ENCODE results near the gene LATS2. TPM values are rescaled to one million over a fixed set of nuclear protein-coding genes. Genes with fewer than 3 reads are reported as not detected.
"Not testable (repeated sequence)": the region's sequence is repeated elsewhere in the genome, so short reads cannot be mapped to it uniquely, and the experiment has no call there.

LATS2 gene
- total and polyA plus RNA-seq, 3 experiments from 2014 or later = 0.66 to 1.9 (median 1.4) TPM

DNA sequence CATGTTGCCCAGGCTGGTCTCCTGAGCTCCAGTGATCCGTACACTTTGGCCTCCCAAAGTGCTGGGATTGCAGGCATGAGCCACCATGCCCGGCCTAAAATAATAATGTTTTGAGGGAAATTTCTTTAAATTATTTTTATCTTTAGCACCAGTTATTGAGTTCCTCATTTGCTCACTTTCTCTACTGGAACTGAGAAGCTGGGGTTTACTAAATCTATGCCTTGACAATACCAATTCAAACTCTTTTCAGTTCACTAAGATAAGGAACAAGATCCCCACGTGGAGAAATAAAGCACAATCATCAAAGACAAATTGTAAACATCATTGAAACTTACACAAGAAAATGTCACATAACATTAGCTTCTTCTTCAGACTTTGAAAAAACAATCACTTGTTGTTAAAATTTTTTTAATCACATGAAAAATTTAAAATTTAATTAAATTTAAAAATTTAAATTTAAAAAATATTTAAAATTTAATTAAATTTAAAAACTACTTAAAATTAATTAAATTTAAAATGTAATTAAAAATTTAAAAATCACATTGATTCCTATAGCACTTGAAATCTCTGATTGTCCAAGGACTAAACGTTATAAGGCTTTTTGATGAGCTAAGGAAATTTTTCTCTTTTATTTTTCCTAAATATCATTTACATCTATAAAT is 133.7 kb downstream of the LATS2 start:
- ChIA-PET POLR2A (no interaction called here), CTCF (interaction anchor here (6.0 kb wide), 1 partner anchor 434 kb away, joined by 35 read pairs; no protein-coding TSS in a partner anchor)
- Mint-ChIP-seq H3K4me3 (no peak overlapping the region), H3K27me3 (no peaks in the 10 kb centered on the region), H3K27ac (no peak overlapping the region), H3K9me3 (no peaks in the 10 kb centered on the region), H3K36me3 (no peaks in the 10 kb centered on the region), H3K4me1 (no peaks in the 10 kb centered on the region)
- Histone ChIP-seq H3K27ac (ENCODE audit: low read depth, low read length) (no peak overlapping the region), H3K27me3 (ENCODE audit: insufficient read depth, low read length, poor library complexity, severe bottlenecking) (no peaks in the 10 kb centered on the region), H3K36me3 (ENCODE audit: insufficient read depth, low read length) (no peaks in the 10 kb centered on the region), H3K4me3 (ENCODE audit: low read length) (no peak overlapping the region), H3K9me3 (ENCODE audit: low read length) (no peaks in the 10 kb centered on the region), H3K4me1 (ENCODE audit: insufficient read depth, low read length) (no peaks in the 10 kb centered on the region)
- DNase-seq = no peak

DNA sequence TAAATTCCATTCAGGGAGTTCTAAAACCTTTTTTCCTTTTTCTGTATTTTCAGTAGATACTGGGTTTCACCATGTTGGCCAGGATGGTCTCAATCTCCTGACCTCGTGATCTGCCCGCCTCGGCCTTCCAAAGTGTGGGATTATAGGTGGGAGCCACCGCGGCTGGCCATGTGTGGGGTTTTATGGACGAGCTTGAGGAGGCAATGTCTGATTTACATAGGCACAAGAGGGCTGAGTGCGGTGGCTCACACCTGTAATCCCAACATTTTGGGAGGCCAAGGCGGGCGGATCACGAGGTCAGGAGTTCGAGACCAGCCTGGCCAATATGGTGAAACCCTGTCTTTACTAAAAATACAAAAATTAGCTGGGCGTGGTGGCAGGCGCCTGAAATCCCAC is 136.0 kb downstream of the LATS2 start:
- not testable (repeated sequence) for H3K4me1 ChIP-seq (ENCODE audit: insufficient read depth, low read length); H3K9me3 Mint-ChIP-seq

DNA sequence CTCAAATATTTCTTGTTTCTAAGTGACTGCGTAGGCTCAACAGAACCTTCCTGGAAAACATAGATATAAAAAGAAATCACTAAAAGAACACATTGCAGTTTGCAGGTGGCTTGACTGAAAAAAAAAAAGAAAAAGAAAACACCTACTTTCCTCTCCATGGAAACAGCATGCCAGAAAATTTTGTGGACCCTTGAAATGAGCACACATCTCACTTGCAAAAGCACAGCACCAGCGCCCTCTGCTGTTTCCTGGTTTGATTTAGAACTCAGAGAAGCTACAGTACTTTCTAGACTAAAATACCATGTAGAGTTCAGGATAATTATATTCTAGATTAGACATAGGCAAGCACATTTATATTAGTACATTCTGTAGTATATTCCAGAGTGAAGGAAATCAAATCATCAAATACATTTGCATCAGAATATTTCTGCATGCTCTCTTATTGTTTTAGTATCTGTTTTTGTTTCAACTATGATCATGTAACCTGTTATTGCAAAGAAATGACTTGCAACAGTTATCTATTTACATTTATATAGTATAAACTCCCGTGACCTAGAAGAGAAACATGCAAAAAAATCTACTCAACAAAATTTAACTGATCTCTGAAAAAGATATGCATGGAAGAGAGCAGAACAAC is 136.5 kb downstream of the LATS2 start:
- no peak overlapping the region for H3K4me3 Mint-ChIP-seq
- POLR2A ChIA-PET = interaction anchor here (0.5 kb wide), 1 partner anchor 124 kb away, joined by 3 read pairs; no protein-coding TSS in a partner anchor

More for the DNA sequence above, 136.0 kb downstream of the LATS2 start:
- not testable (repeated sequence) for H3K4me1 Mint-ChIP-seq; H3K4me3 ChIP-seq (ENCODE audit: low read length); H3K36me3 Mint-ChIP-seq; H3K36me3 ChIP-seq (ENCODE audit: insufficient read depth, low read length); H3K27ac Mint-ChIP-seq; H3K27me3 ChIP-seq (ENCODE audit: insufficient read depth, low read length, poor library complexity, severe bottlenecking); H3K27me3 Mint-ChIP-seq; H3K9me3 ChIP-seq (ENCODE audit: low read length); DNase-seq; H3K27ac ChIP-seq (ENCODE audit: low read depth, low read length)
- H3K4me3 Mint-ChIP-seq = peak overlapping the region in 1 of 7 donors; percentile 66
- CTCF ChIA-PET = interaction anchor here (0.6 to 6.0 kb wide), 9 partner anchors 9 to 743 kb away, joined by 3 to 35 read pairs (median 3); no protein-coding TSS in a partner anchor
- POLR2A ChIA-PET = interaction anchor here (0.5 kb wide), 1 partner anchor 124 kb away, joined by 3 read pairs; no protein-coding TSS in a partner anchor

DNA sequence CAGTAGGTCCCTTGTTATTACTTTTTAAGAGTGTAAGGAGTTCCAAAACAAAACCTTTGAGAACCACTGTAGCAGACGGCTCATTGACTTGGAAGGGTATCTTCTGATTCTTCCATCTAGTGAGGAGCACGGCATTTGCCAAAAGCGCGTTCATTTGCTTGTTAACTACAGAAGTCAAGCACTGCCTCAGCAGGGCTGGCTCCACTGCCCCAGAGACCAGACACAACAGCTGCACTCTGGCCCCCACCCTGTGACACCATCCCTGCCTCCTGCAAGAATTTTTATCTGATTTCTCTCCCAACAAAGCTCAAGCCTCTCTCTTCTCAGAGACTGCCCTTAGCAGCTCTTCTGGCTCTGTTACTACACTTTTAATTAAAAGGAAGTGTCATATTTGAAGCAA is 138.1 kb downstream of the LATS2 start:
- Histone ChIP-seq H3K27ac (ENCODE audit: low read depth, low read length) (no peak overlapping the region), H3K4me1 (ENCODE audit: insufficient read depth, low read length) (no peaks in the 10 kb centered on the region), H3K4me3 (ENCODE audit: low read length) (no peak overlapping the region), H3K36me3 (ENCODE audit: insufficient read depth, low read length) (no peaks in the 10 kb centered on the region), H3K27me3 (ENCODE audit: insufficient read depth, low read length, poor library complexity, severe bottlenecking) (no peaks in the 10 kb centered on the region), H3K9me3 (ENCODE audit: low read length) (no peaks in the 10 kb centered on the region)
- ChIA-PET CTCF (interaction anchor here (1.0 to 6.0 kb wide), 2 partner anchors 429 to 726 kb away, joined by 4 to 35 read pairs; no protein-coding TSS in a partner anchor), POLR2A (no interaction called here)
- no peaks in the 10 kb centered on the region for H3K36me3 Mint-ChIP-seq
- H3K4me3 Mint-ChIP-seq = no peak overlapping the region
- DNase-seq = no peak
- H3K27ac Mint-ChIP-seq = no peak overlapping the region
- no peaks in the 10 kb centered on the region for H3K27me3 Mint-ChIP-seq
- no peaks in the 10 kb centered on the region for H3K9me3 Mint-ChIP-seq
- H3K4me1 Mint-ChIP-seq = no peaks in the 10 kb centered on the region

More for the DNA sequence above, 136.5 kb downstream of the LATS2 start:
- no peaks in the 10 kb centered on the region for H3K9me3 Mint-ChIP-seq
- no peaks in the 10 kb centered on the region for H3K27me3 Mint-ChIP-seq
- Histone ChIP-seq H3K27ac (ENCODE audit: low read depth, low read length) (no peak overlapping the region), H3K4me3 (ENCODE audit: low read length) (no peak overlapping the region), H3K4me1 (ENCODE audit: insufficient read depth, low read length) (no peaks in the 10 kb centered on the region), H3K9me3 (ENCODE audit: low read length) (no peaks in the 10 kb centered on the region), H3K27me3 (ENCODE audit: insufficient read depth, low read length, poor library complexity, severe bottlenecking) (no peaks in the 10 kb centered on the region), H3K36me3 (ENCODE audit: insufficient read depth, low read length) (no peaks in the 10 kb centered on the region)
- H3K4me1 Mint-ChIP-seq = no peaks in the 10 kb centered on the region
- peak; percentile 54 to 79 (median 58) for DNase-seq
- no peak overlapping the region for H3K27ac Mint-ChIP-seq
- H3K36me3 Mint-ChIP-seq = no peaks in the 10 kb centered on the region
- CTCF ChIA-PET = interaction anchor here (0.6 to 6.0 kb wide), 9 partner anchors 9 to 743 kb away, joined by 3 to 35 read pairs (median 3); no protein-coding TSS in a partner anchor

Other genes starting within 250 kb of the LATS2 start
- gene XPO4, start 158.8 kb downstream of the LATS2 start, total RNA-seq = 10 to 100 TPM; 30.3 to 30.4 TPM
- gene XPO4, start 158.8 kb downstream of the LATS2 start, polyA plus RNA-seq = 6.9 TPM
- 100 to 1,000 TPM; 299 to 307 TPM for gene SAP18, start 78.5 kb upstream of the LATS2 start, total RNA-seq
- 289 TPM for gene SAP18, start 78.5 kb upstream of the LATS2 start, polyA plus RNA-seq
- 10 to 100 TPM; 28.3 to 33.3 TPM for gene SKA3, start 115.0 kb upstream of the LATS2 start, total RNA-seq
- gene SKA3, start 115.0 kb upstream of the LATS2 start, polyA plus RNA-seq = not detected
- gene MRPL57, start 115.1 kb upstream of the LATS2 start, total RNA-seq = 10 to 100 TPM; 28.4 to 28.8 TPM
- gene MRPL57, start 115.1 kb upstream of the LATS2 start, polyA plus RNA-seq = 53.6 TPM